Measurements from ENCODE around the gene PARD6B. TPM values are rescaled to one million over a fixed set of nuclear protein-coding genes. Genes with fewer than 3 reads are reported as not detected.
"Not testable (repeated sequence)": the region's sequence is repeated elsewhere in the genome, so short reads cannot be mapped to it uniquely, and the experiment has no call there.

Gene PARD6B
- total RNA-seq, 1 donor from 2014 or later = 12.4 TPM

GRCh38 chr20:50794846-50795634, 63.7 kb downstream of the PARD6B start, which contains the start of gene BCAS4:
Gene BCAS4 (plus strand): TSS chr20:50795061. CDS start chr20:50795084, 23 bp downstream.
- peak; percentile 75 for DNase-seq (ENCODE audit: low read depth)
- TF ChIP-seq CTCF (IDR thresholded peaks at IDR 0.05; ENCODE audit: insufficient read depth, low read length, severe bottlenecking) = peak; percentile 73
- no peak for FAIRE-seq
- no peaks in the 10 kb centered on the region for H3K27me3 ChIP-seq (ENCODE audit: control insufficient read depth, insufficient read depth, low read length)
- H3K36me3 ChIP-seq (ENCODE audit: control insufficient read depth, insufficient read depth, low read length) = no peaks in the 10 kb centered on the region
- H3K4me3 ChIP-seq (ENCODE audit: low read depth, low read length) = peak within 1 kb of the TSS; percentile 88

GRCh38 chr20:50797142-50797541, 65.8 kb downstream of the PARD6B start:
- FAIRE-seq = no peak
- no peak for DNase-seq (ENCODE audit: low read depth)
- no peak for TF ChIP-seq CTCF (IDR thresholded peaks at IDR 0.05; ENCODE audit: insufficient read depth, low read length, severe bottlenecking)
- H3K4me3 ChIP-seq (ENCODE audit: low read depth, low read length) = no peak overlapping the region
- no peaks in the 10 kb centered on the region for H3K36me3 ChIP-seq (ENCODE audit: control insufficient read depth, insufficient read depth, low read length)
- H3K27me3 ChIP-seq (ENCODE audit: control insufficient read depth, insufficient read depth, low read length) = no peaks in the 10 kb centered on the region

GRCh38 chr20:50798650-50799049, 67.3 kb downstream of the PARD6B start:
- FAIRE-seq = no peak
- no peaks in the 10 kb centered on the region for H3K27me3 ChIP-seq (ENCODE audit: control insufficient read depth, insufficient read depth, low read length)
- no peak for TF ChIP-seq CTCF (IDR thresholded peaks at IDR 0.05; ENCODE audit: insufficient read depth, low read length, severe bottlenecking)
- H3K4me3 ChIP-seq (ENCODE audit: low read depth, low read length) = no peak overlapping the region
- no peaks in the 10 kb centered on the region for H3K36me3 ChIP-seq (ENCODE audit: control insufficient read depth, insufficient read depth, low read length)
- peak; percentile 12 for DNase-seq (ENCODE audit: low read depth)

- Histone ChIP-seq H3K36me3 (ENCODE audit: control insufficient read depth, insufficient read depth, low read length) (no peaks in the 10 kb centered on the region), H3K4me3 (ENCODE audit: low read depth, low read length) (no peak overlapping the region), H3K27me3 (ENCODE audit: control insufficient read depth, insufficient read depth, low read length) (no peaks in the 10 kb centered on the region)
- no peak for DNase-seq (ENCODE audit: low read depth)
- TF ChIP-seq CTCF (IDR thresholded peaks at IDR 0.05; ENCODE audit: insufficient read depth, low read length, severe bottlenecking) = no peak
- no peak for FAIRE-seq
Observed at GRCh38 chr20:50799176-50799889, 68.0 kb downstream of the PARD6B start.

GRCh38 chr20:50799890-50800550, 68.6 kb downstream of the PARD6B start:
- DNase-seq (ENCODE audit: low read depth) (no peak), FAIRE-seq (no peak)
- no peak for TF ChIP-seq CTCF (IDR thresholded peaks at IDR 0.05; ENCODE audit: insufficient read depth, low read length, severe bottlenecking)
- H3K36me3 ChIP-seq (ENCODE audit: control insufficient read depth, insufficient read depth, low read length) = no peaks in the 10 kb centered on the region
- no peak overlapping the region for H3K4me3 ChIP-seq (ENCODE audit: low read depth, low read length)
- H3K27me3 ChIP-seq (ENCODE audit: control insufficient read depth, insufficient read depth, low read length) = no peaks in the 10 kb centered on the region

- H3K27me3 ChIP-seq (ENCODE audit: control insufficient read depth, insufficient read depth, low read length); H3K36me3 ChIP-seq (ENCODE audit: control insufficient read depth, insufficient read depth, low read length); DNase-seq (ENCODE audit: low read depth); FAIRE-seq; H3K4me3 ChIP-seq (ENCODE audit: low read depth, low read length): not testable (repeated sequence)
Observed at GRCh38 chr20:50800986-50801746, 69.8 kb downstream of the PARD6B start.

All from bronchial epithelial cell (primary cell).